HG02798 (cell line): ENCODE measurements around the gene MRPL3.
A peak's percentile ranks its signal among the peaks of the same experiment; 100 is the strongest.

ENCODE experiments used
- ATAC-seq: cut with Tn5 transposase; IDR thresholded peaks from one replicate; pipeline ENCODE4 v1.9.1; 2021; ENCODE audit warnings: mild to moderate bottlenecking; ENCODE audit not compliant: unreplicated experiment, poor library complexity

MRPL3 gene

DNA sequence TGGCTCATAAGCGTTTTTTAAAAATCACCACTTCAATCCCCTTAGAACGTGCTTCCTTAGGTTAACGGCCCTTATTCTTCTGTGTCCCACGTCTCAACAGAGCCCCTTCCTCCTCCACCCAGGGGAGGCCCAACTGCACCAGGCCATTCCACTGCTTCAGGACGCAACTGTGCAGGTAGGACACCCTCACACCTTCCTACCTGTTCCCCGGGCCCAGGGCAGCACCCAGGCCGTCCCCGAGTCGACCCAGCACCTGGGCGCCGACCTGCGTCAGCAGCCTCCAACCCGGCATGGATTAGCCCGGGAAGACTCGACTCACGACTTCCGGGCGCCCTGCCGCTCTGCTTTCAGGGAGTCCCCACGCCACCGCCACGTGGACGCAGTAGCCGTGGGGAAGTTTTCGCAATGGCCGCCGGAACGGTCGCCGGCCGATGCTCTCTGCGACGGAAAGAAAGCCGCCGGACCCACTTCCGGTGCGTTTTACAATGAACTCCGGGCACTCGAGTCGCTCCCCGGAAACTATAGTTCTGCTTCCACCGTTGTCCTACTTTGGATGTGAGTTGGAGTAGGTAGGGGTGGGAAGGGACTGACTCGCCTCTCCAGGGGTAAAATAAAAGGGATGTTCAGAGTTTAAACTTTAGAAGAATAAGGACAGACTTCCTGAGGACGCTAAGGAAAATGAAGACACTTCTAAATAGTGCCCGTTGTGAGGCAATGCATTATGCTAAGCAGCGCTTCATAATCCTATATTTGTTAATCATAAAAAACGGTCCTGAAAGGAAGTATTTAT, at the start of gene MRPL3:
MRPL3 (minus strand) TSS at position 442 of the 790 bp plus-strand sequence; CDS start at position 292, 150 bp downstream.
- peak; percentile 98 for ATAC-seq

DNA sequence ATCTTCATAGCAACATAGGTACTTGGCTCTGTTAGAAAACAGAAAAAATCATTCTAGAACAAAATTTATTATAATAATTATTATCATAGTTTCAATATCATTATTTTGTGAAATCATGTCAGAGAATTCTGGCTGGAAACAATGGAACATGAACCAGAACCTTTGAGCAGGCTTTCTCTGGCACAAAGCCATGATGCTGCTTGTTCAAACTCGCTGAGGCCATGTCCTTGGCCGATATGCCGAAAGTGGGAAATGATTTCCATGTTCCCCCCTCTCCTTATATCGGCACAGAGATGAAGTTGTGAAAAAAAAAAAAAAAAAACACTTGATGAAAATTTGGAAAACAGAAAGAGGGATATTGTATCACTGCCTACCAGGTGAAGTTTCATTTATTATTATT, 49.0 kb upstream of the MRPL3 start:
- ATAC-seq, result no peak

DNA sequence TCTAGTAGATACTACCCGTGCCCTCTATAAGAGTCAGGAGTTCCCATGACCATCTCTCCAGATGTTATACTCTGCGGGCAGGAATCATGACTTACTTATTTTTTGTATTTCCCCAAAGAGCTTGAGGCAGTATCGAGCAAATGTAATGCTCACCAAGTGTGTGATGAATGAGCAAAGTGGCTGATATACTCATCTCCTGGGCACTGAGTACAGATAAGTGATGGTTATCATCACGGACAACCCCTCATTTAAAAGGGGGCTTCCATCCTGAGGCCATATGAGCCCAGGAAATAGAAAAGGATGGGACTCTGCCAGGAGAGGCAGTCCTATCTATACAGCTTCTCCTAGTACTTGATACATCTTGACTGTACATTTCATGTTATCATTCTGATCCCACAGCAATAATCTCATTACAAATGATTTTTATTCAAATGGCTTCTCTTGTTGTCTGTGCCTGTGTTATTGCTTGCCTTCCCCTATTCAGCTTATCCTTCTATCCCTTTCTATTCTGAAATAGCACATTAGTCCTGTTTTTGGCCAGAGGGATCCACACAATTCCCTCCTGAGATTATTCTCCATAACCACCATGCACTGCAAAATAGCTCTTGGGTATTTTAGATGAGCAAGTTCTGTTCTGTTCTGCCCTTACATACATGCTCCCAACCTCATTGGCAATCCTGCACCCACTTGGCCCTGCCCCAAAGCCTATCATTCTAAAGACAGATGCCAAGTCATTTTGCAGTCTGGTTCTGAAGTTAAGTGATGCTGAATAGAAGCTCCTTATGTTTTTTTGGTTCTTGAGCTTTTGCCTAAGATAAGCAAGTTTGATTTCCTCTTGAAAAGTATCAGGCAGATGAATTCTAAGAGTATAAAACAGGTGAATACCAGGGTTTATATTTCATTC, 48.0 kb upstream of the MRPL3 start:
- ATAC-seq, result no peak

DNA sequence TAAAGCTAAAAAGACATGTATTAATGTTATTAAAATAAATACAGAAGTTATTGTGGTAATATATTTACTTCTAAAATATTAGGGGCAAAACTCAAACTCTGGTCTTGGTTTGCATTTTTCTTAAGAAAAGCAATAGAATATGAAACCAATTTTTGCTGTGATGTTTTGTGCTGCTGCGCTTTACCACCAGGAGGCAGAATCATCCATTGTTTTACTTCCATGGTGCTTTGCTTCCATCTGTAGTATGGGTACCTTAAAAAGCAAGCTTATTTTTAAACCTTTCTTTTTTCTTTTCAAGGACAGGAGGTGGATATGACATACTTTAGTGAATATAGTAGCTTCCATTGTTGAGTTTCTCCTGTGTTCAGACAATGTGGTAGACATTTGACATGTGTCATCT, 46.6 kb upstream of the MRPL3 start:
- no peak for ATAC-seq

DNA sequence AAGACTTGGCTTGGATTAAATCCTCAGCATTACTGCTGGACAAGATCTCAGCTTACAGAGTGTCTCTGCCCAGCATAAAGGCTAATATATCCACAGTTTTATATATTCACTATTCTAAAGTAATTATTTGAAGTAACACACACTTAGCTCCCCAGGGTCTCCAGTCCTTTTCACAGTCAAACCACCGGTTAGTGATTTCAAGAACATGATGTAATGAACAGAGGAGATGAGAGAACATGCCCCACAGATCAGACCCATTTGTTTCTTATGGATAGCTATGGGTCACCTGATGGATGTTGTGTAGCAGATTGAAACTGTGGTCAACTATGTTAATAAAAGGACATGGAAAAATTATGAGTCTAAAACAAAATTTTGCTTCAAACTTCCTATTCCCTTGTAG, 44.8 kb upstream of the MRPL3 start:
- no peak for ATAC-seq

DNA sequence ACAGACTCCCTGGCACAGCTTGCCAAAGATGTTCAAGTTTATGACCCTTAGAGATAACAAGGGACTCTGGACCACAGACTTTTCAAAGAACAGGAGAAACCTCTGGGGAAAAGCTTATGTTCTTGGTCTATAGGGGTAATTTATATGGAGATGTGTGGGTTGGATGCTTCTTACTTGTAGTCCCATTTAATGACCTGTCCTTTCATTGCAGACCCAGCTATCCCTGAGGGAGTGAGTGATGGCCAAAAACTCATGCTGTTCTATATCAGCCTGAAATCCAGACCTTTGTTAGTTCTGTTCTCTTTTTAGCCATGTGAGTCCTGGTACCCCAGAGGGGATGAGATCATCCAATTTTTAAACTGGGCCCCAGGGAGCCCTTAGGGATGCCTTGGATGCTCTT, 43.7 kb upstream of the MRPL3 start:
- ATAC-seq, result no peak

DNA sequence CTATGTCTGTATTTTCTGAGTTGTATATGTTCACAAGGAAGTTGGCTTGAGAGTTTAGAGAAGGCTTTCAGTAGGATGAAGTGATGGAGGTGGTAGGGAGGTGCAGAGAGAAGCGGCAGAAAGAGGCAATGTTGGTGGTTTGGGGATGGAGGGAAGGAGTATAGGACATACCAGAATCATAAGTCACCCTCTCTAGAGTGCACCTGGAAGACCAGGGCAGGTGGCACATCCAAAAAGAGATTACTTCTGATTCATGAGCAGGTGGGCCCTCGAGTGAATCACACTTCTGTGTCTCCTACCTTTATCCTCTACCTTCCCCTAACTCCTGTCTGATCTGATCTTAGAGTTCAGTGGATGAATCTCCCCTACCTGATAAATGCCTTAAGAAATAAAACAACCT, 41.8 kb upstream of the MRPL3 start:
- no peak for ATAC-seq

DNA sequence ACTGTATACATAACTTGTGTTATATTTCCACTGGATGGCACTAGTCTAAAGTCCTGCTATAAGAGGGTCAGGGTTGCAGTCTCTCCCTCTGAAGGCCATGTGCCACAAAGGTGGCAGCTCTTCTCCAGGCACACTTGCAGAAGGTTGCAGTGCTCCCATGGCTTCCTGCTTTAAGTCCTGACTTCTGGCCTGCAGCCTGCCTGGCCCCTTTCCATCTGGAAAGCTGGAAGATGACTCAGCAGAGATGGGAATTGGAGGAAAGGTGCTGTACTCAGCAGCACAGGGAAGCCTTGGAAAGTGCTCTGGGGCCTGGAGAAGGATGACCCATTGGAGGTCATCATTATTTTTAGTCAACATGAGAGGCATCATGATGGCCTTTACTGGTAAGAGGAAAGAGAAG, 40.9 kb upstream of the MRPL3 start:
- ATAC-seq, result no peak

DNA sequence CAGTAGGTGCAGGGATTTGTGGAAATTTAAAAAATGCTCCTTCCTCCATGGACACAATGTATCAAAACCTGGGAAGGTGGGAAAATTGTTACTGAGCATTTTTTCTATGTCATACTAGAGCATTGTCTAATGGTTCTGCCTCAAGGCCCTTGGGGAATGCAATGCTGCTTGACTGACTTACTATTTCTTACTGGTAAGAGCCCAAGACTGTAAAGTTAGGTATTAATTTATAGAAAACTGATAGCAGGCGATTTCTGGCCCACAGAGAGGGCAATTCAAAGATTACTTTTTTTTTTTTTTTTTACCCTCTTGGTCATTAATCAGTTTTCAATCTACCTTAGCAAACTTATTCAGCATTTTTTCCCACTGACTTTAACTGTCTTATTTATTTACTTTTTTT, 38.5 kb upstream of the MRPL3 start:
- ATAC-seq, result no peak

DNA sequence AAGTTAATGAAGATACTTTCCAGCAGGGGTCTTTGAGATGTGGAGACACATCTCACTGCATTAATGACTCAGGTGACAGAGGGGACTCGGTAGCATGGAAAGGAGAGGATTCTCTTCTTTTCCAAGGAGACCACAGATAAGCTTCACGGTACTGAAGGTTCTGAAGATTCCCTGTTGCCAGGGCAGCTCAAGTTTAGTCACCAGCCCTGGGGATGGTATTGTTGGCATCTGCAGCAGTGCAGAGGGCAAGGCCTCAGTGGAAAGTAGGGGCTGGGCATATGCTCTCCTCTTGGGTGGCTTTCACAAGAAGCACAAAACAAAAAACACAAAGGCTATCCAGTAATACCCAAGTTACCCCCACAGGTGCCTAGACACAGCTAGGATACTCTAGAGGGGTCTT, 38.0 kb upstream of the MRPL3 start:
- no peak for ATAC-seq

DNA sequence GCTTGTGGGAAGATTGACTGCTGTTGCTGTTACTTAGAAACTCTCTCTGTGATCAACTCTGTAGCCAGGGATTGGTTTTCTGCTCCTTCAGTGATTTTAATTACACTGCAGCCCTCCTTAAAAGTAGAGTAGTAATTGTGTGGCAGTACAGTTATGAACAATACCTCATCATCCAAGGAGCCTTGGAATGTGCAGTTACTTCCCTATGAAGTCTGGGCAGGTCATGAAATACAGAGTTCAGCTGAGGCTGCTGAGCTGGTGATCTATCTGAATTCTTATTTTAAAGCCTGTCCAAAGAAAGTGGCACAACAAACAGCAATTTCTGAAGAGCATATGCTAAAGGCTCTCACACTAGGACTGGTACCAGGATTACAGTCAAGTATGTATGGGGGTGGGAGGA, 37.4 kb upstream of the MRPL3 start:
- no peak for ATAC-seq

DNA sequence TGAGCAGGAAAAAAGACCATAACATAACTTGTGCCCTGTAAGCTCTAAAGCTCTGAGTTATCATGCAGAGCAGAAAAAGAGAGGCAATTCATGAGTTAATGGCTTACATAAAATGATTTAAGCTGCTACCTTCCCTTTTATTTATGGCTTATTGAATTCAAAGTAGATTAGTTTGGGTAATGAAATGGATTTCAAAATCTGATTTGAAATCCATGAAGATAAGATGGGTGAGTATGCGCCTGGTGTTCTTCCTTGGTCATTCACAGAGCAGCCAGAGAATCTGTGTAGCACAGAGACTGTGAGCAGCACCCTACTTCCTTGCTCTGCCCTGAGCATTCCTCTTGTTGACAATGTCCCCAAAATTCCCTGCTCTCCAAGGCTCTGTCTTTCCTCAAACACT, 36.2 kb upstream of the MRPL3 start:
- no peak for ATAC-seq

DNA sequence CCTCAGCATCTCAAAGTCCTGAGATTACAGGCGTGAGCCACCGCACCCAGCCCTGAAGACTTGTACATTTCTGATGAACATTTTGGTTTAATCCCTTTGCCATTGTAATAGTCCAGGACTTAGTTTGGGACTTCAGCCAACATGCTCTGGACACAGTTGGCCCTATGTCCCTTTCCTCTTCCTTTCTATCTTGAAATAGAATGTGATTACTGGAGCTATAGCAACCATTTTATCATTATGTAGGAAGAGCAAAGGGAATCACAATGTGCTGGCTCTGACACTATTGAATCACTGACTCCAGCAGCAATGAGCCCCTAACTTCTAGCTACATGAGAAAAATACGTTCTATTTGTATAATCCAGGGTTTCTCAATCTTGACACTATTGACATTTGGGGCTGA, 34.8 kb upstream of the MRPL3 start:
- ATAC-seq, result no peak

DNA sequence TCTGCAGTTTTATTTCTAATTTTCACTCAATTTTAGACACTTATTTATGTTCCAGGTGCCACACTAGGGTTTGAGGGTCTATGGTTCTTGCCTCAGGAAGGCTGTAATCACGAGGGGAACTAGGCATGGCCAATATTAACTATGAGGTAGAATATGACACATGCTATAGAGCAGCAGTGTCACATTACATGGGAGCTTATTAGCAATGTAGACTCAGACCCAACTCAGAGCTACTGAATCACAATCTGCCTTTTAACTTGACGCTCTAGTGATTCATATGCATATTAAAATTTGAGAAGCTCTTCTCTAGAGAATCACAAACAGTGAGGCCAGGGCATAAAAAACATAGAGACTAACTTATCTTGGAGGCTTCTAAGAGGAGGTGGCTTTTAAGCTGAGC, 32.8 kb upstream of the MRPL3 start:
- no peak for ATAC-seq

DNA sequence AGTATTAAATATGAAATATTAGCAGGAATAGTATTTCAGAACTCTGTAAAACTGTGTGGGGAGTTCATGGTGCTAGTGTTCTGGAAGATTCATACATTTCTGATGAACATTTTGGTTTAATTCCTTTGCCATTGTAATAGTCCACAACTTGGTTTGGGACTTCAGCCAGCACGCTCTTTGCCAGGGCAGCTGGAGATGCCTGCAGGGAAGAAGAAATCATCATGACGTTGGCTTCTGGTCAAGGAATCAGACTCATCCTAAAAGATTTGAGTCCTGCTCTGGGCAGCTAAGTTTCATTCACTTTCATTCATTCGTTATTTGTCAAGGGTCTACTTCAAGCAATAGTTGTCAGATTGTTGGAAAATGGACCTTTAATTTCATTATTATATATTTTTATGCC, 32.4 kb upstream of the MRPL3 start:
- no peak for ATAC-seq

DNA sequence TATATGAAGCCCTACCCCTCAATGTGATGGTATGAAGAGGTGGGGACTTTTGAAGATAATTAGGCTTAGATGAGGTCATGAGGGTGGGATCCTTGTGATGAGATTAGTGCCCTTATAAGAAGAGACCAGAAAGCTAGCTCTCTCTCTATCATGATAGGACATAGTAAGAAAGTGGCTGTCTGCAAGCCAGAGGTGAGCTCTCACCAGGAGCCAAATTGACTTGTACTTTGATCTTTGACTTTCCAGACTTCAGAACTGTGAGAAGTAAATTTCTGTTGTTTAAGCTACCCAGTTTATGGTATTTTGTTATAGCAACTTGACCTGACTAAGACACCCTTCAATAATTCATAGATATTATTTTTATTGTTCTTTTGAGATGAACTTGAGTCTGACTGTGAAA, 29.9 kb upstream of the MRPL3 start:
- no peak for ATAC-seq

DNA sequence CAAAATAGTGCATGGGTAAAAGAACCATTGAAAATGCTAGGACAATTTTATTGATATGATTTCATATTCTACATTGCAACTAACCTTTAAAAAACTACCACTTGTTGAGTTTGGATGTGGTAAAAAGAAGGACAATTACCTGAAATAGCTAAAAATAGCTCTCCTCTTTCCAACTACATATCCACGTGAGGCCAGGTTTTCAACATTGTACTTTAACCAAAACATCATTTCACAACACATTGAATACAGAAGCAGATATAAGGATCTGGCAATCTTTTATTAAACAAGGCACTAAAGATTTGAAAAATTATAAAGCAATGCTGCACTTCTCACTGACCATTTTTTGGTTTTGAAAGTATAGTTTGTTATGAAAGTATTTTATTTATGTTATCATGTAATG, 28.1 kb upstream of the MRPL3 start:
- no peak for ATAC-seq

DNA sequence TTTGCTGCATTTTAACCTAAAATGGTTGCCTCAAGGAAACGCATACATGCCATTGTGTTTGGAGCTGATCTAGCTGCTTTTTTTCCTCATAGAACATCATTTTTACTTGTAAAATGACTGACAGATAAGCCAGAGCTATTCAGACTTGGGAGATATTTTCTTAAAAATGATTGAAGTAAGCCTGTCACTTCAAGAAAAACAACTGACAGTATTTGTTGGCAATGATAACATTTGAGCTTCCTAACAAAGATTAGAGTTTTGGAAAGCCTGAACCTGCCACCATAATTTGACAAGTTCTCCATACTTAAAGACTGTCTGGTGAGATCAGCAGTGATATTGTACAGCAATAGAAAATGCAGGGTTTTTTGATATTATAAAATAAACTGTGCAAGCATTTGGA, 27.6 kb upstream of the MRPL3 start:
- ATAC-seq, result no peak

DNA sequence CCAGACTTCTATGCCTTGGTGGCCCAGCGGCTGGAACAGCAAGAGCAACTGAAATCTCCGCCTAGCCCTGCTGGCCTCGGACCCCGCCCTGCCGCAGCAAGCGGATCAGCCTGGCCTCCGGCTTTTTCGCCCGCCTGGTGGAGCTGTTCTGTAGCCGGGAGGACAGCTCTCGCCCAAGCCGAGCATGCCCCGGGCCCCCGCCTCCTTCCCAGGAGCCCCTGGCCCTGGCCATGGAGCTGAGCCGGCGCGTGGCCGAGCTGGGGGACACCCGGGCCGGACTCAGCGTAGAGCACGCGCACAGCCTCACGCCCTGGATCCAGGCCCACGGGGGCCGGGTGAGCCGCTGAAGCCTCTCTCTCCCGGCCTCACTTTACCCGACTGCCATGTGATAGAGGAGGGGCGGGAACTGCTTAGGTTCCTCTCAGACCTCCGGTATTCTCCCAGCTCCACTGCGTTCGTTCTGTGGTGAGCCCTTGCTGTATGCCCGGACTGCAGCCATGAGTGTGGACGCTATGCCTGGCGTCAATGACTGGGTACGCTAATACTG, 24.1 kb upstream of the MRPL3 start:
- no peak for ATAC-seq

DNA sequence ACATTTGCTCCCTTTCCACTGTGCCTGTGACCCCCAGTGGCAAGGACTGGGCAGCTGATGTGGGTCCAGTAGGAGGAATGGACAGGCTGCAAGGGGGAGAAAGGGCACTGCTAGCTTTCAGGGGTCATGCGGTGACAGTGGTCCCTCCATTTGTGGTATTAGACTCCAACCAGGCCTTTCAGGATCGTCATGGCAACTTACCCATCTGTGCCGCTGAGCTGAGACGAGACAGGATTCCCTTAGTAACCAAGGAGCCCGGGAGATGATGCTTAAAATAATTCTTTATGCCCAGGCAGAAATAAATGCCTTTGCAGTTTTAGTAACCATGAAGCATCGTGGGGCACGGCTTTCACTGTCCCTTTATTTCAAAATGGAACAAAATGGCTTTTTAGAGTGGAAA, 15.9 kb upstream of the MRPL3 start:
- ATAC-seq, result no peak

DNA sequence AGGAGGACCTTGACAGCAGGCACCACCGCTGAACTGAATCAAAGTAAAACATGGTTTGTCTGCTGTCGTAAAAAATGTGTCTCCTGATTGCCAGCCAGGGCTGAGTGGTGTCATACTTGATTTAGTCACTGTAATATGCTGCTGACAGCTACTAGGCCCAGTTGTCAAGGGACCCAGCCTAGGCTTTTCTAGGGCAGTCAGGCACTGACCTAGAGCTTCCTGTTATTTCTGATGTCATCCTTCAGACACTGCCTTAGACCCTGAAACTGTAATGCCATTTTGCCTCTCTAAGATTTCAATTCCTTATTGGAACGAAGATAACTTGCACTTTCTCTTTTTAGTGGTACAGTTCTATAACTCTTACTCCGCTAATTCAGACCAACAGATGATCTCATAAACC, 2.6 kb upstream of the MRPL3 start:
- ATAC-seq, result no peak

DNA sequence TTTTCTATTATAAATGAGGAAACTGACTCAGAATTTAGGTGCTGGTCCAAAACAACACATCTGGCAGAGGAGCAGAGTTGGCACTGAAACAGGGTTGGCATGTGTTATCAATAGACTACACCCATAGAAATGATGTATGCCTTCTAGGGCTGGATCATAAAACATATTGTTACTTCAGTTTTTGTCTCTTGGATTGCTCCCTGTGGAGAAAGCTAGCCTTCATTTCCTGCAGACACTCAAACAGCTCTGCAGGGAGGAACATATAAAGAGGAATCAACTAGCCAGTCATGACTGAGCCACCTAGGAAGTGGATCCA, 507 bp upstream of the MRPL3 start:
- no peak for ATAC-seq
